GM12801 (cell line): ENCODE data around the gene EVC.

ENCODE experiments used
- TF ChIP-seq, protein P1 (sequence below): IDR thresholded peaks from one replicate; pipeline ENCODE4 v1.5.1; 2011; ENCODE audit warnings: control low read depth; ENCODE audit not compliant: insufficient read length; ENCODE audit errors: extremely low read depth

EVC gene

DNA sequence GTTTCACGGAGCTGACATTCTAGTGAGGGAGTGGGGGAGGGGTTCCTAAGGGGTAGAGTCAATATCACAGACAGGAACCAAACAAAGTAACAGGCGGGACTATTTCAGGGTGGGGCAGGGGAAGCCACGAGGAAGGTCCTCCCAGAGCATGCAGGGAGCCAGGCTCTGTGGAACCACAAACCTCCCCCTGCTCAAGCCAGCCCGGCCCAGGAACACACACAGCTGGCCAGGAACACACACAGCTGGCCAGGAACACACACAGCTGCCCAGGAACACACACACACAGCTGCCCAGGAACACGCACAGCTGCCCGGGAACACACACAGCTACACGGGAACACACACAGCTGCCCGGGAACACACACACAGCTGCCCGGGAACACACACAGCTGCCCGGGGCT is 27.4 kb upstream of the EVC start:
- TF ChIP-seq, protein P1, sequence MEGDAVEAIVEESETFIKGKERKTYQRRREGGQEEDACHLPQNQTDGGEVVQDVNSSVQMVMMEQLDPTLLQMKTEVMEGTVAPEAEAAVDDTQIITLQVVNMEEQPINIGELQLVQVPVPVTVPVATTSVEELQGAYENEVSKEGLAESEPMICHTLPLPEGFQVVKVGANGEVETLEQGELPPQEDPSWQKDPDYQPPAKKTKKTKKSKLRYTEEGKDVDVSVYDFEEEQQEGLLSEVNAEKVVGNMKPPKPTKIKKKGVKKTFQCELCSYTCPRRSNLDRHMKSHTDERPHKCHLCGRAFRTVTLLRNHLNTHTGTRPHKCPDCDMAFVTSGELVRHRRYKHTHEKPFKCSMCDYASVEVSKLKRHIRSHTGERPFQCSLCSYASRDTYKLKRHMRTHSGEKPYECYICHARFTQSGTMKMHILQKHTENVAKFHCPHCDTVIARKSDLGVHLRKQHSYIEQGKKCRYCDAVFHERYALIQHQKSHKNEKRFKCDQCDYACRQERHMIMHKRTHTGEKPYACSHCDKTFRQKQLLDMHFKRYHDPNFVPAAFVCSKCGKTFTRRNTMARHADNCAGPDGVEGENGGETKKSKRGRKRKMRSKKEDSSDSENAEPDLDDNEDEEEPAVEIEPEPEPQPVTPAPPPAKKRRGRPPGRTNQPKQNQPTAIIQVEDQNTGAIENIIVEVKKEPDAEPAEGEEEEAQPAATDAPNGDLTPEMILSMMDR, result no peak

DNA sequence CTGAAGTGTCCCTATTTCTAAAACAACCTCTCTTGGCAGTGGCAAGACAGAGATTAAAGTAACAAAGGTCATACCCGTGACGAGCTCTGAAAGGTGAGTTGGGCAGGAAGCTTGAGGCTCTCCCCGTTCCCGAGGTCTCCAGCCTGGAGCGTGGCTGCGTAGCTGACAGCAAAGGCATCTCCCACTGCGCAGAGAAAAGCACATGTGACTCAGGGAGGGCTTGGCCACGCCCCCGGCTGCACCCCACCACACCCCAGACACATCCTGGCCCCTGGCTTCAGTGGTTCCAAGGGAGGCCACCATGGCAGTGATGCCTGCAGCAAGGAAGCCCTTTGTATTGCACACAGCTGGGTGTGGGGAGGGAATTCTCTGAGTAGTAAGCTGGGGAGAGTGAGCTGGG is 25.7 kb upstream of the EVC start:
- TF ChIP-seq, protein P1, result no peak

DNA sequence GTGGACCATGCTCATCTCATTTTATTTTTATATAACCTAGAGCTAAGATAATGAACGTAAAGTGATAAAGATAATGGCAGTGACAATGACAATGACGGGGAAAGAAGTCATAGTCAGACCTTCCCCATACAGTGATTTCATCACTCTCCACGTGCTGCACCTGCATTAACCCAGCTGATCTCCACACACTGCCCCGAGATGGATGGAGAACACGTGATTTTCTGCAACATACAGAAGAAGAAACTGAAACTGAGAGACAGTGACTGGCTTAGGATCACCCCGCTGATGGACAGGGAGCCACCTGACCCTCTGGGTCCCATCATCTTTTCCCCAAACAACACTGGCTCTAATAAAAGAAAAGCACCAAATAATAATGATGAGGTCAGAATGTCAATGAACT is 24.7 kb upstream of the EVC start:
- TF ChIP-seq, protein P1, result no peak

DNA sequence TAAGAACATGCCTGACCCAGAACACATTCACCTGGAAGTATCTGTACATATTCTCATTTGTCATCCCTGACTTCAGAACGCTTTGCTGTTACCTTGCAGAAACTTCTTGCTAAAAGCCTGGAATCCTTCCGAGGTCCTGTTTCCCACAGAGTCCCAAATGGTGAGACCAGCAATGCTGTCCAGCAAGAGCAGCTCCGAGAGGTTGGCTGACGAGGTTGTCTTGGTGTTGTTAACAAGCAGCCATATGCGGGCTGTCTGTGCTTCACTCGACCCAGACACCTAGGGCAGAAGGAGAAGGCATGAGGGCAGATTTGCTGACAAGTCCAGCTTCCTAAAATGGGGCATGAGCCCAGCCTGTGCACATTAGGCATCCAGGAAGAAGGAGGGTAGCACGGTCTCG is 21.9 kb upstream of the EVC start:
- TF ChIP-seq, protein P1, result no peak

GRCh38 chr4:5691491-5692132 is 19.4 kb upstream of the EVC start:
- TF ChIP-seq, protein P1, result no peak

GRCh38 chr4:5693871-5694270 is 17.1 kb upstream of the EVC start:
- TF ChIP-seq, protein P1, result no peak

- TF ChIP-seq, protein P1, result no peak
Observed at GRCh38 chr4:5696341-5696740, 14.7 kb upstream of the EVC start.
